ENCODE measurements around the gene CFAP157.

The CFAP157 gene

DNA sequence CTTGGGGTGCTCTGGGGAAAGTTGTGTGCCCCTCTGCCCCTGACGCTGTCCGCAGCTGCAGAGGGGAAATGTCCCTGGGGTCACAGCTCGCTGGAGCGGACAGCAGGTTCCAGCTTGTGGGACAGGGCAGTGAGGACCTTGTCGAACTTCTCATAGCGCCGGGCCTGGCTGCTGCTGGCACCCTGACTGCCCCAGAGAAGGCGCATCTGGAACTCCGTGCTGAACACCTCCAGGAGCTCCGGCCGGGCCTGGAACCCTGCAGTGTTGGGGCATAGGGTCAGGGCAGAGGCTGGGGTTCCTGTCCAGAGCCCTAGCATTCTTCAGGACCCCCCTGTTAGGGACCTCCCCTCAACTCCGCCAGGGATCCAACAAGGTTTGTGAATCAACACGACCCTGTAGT, 31.9 kb downstream of the CFAP157 start:
- H3K27ac ChIP-seq (ENCODE audit: low read length) = no peak overlapping the region

DNA sequence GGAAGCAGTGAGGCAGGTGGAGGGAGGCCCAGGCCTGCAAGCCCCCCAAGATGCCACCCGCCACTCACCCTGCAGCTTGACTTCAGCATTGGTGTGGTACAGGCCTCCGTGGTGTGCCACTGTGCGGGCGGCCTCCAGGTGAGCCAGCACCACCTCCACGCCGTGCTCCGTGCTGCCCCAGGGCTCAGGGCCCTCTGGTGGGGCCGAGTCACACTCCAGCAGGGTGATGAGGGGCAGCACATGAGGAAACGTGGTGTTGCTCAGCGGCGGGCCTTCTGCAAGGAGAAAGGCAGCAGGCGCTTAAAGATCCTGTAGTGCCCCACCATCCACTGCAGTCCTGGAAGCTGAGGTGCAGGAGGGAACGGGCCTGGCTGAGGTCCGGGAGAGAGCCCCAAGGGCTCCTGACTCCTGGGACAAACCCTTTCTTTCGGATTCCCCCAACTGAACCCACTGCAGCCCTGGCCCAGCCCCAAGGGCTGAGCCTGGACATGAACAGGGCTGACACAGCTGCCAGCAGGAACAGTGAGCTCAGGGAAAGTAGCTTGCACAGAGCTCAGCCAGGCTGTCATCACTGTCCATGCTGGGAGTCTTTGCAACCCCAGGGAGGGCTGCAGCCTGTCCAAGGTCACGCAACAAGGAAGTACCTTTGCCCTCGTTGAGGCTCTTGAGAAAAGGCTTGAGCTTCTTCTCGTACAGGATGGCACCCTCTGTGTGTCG, 33.0 kb downstream of the CFAP157 start:
- H3K4me2 ChIP-seq (ENCODE audit: low read depth, low read length) = no peak overlapping the region
- peaks cover 23% of the 10 kb centered on the region for H3F3A ChIP-seq (ENCODE audit: insufficient read depth, low read length)
- peaks cover 16% of the 10 kb centered on the region for H3K4me1 ChIP-seq (ENCODE audit: low read length)
- H3K79me2 ChIP-seq (ENCODE audit: low read length) = no peaks in the 10 kb centered on the region
- H2AFZ ChIP-seq (ENCODE audit: low read length) = no peak overlapping the region
- DNase-seq = no peak
- H3K9me3 ChIP-seq (replicated peaks; ENCODE audit: insufficient read depth, low read length) = no peaks in the 10 kb centered on the region
- TF ChIP-seq EZH2phosphoT487 (IDR thresholded peaks at IDR 0.05; ENCODE audit: low read length) = no peak
- TF ChIP-seq, protein P1, sequence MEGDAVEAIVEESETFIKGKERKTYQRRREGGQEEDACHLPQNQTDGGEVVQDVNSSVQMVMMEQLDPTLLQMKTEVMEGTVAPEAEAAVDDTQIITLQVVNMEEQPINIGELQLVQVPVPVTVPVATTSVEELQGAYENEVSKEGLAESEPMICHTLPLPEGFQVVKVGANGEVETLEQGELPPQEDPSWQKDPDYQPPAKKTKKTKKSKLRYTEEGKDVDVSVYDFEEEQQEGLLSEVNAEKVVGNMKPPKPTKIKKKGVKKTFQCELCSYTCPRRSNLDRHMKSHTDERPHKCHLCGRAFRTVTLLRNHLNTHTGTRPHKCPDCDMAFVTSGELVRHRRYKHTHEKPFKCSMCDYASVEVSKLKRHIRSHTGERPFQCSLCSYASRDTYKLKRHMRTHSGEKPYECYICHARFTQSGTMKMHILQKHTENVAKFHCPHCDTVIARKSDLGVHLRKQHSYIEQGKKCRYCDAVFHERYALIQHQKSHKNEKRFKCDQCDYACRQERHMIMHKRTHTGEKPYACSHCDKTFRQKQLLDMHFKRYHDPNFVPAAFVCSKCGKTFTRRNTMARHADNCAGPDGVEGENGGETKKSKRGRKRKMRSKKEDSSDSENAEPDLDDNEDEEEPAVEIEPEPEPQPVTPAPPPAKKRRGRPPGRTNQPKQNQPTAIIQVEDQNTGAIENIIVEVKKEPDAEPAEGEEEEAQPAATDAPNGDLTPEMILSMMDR (IDR thresholded peaks at IDR 0.05; ENCODE audit: low read length) = no peak
- no peak for TF ChIP-seq EZH2 (optimal IDR thresholded peaks at IDR 0.05; ENCODE audit: low read depth, low read length)
- no peaks in the 10 kb centered on the region for H3K27me3 ChIP-seq (replicated peaks; ENCODE audit: insufficient read depth, low read length)
- no peak overlapping the region for H3K9ac ChIP-seq (ENCODE audit: low read length)
- H3K27ac ChIP-seq (ENCODE audit: low read length) = no peak overlapping the region
- H3K4me3 ChIP-seq (ENCODE audit: low read length) = no peak overlapping the region
- H4K20me1 ChIP-seq (ENCODE audit: insufficient read depth, low read length) = no peaks in the 10 kb centered on the region
- no peaks in the 10 kb centered on the region for H3K9me2 ChIP-seq (replicated peaks; ENCODE audit: insufficient read depth, low read length)
- no peaks in the 10 kb centered on the region for H3K36me3 ChIP-seq (replicated peaks; ENCODE audit: insufficient read depth, low read length)

More for the DNA sequence above, 31.9 kb downstream of the CFAP157 start:
- Histone ChIP-seq H3K79me2 (ENCODE audit: low read length) (peaks cover 7% of the 10 kb centered on the region; the same call in 1 of the 2 replicates), H2AFZ (ENCODE audit: low read length) (no peak overlapping the region), H4K20me1 (ENCODE audit: insufficient read depth, low read length) (no peaks in the 10 kb centered on the region), H3K9me2 (replicated peaks; ENCODE audit: insufficient read depth, low read length) (no peaks in the 10 kb centered on the region), H3K36me3 (replicated peaks; ENCODE audit: insufficient read depth, low read length) (no peaks in the 10 kb centered on the region), H3F3A (ENCODE audit: insufficient read depth, low read length) (peaks cover 23% of the 10 kb centered on the region), H3K4me3 (ENCODE audit: low read length) (no peak overlapping the region), H3K4me2 (ENCODE audit: low read depth, low read length) (no peak overlapping the region), H3K9me3 (replicated peaks; ENCODE audit: insufficient read depth, low read length) (no peaks in the 10 kb centered on the region), H3K4me1 (ENCODE audit: low read length) (peaks cover 23% of the 10 kb centered on the region), H3K9ac (ENCODE audit: low read length) (no peak overlapping the region), H3K27me3 (replicated peaks; ENCODE audit: insufficient read depth, low read length) (no peaks in the 10 kb centered on the region)
- DNase-seq = no peak
- TF ChIP-seq EZH2 (optimal IDR thresholded peaks at IDR 0.05; ENCODE audit: low read depth, low read length) = no peak
- TF ChIP-seq, protein P1 (IDR thresholded peaks at IDR 0.05; ENCODE audit: low read length) = no peak
- no peak for TF ChIP-seq EZH2phosphoT487 (IDR thresholded peaks at IDR 0.05; ENCODE audit: low read length)

DNA sequence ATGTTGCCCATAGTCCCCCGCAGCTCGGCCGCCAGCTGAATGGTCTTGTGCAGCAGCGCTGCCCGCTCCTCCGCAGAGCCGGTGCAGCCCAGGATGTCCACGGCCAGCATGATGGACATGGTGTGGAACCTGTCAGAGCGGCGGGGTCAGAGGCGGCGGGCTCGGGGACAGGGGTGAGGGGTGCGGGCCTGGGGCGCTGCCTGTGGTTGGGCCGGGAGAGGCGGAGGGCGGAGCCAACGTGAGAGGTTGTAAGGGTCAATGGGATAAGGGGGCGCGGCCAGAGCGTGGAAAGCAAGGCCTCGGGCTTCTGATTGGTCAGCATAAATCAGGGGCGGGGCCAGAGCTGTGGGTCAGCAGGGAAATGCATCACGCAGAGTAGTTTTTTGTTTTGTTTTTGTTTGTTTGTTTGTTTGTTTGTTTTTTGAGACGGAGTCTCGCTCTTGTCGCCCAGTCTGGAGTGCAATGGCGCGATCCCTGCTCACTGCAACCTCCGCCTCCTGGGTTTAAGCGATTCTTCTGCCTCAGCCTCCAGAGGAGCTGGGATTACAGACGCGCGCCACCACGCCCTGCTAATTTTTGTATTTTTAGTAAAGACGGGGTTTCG, 35.1 kb downstream of the CFAP157 start:
- H3K4me1 ChIP-seq (ENCODE audit: low read length) = peaks cover 4% of the 10 kb centered on the region; the same call in 1 of the 2 replicates
- H4K20me1 ChIP-seq (ENCODE audit: insufficient read depth, low read length) = no peaks in the 10 kb centered on the region
- no peaks in the 10 kb centered on the region for H3K79me2 ChIP-seq (ENCODE audit: low read length)
- no peaks in the 10 kb centered on the region for H3K9me3 ChIP-seq (replicated peaks; ENCODE audit: insufficient read depth, low read length)
- H3F3A ChIP-seq (ENCODE audit: insufficient read depth, low read length) = peaks cover 12% of the 10 kb centered on the region
- H2AFZ ChIP-seq (ENCODE audit: low read length) = no peak overlapping the region
- no peak overlapping the region for H3K27ac ChIP-seq (ENCODE audit: low read length)
- DNase-seq = no peak
- no peak overlapping the region for H3K4me3 ChIP-seq (ENCODE audit: low read length)
- H3K9ac ChIP-seq (ENCODE audit: low read length) = no peak overlapping the region
- H3K9me2 ChIP-seq (replicated peaks; ENCODE audit: insufficient read depth, low read length) = no peaks in the 10 kb centered on the region
- no peaks in the 10 kb centered on the region for H3K27me3 ChIP-seq (replicated peaks; ENCODE audit: insufficient read depth, low read length)
- TF ChIP-seq EZH2phosphoT487 (IDR thresholded peaks at IDR 0.05; ENCODE audit: low read length) (no peak), EZH2 (optimal IDR thresholded peaks at IDR 0.05; ENCODE audit: low read depth, low read length) (no peak)
- TF ChIP-seq, protein P1 (IDR thresholded peaks at IDR 0.05; ENCODE audit: low read length) = no peak
- no peak overlapping the region for H3K4me2 ChIP-seq (ENCODE audit: low read depth, low read length)
- no peaks in the 10 kb centered on the region for H3K36me3 ChIP-seq (replicated peaks; ENCODE audit: insufficient read depth, low read length)

Data from MM.1S (cell line).